Measurements from ENCODE around the gene CLASRP.

The CLASRP gene

DNA sequence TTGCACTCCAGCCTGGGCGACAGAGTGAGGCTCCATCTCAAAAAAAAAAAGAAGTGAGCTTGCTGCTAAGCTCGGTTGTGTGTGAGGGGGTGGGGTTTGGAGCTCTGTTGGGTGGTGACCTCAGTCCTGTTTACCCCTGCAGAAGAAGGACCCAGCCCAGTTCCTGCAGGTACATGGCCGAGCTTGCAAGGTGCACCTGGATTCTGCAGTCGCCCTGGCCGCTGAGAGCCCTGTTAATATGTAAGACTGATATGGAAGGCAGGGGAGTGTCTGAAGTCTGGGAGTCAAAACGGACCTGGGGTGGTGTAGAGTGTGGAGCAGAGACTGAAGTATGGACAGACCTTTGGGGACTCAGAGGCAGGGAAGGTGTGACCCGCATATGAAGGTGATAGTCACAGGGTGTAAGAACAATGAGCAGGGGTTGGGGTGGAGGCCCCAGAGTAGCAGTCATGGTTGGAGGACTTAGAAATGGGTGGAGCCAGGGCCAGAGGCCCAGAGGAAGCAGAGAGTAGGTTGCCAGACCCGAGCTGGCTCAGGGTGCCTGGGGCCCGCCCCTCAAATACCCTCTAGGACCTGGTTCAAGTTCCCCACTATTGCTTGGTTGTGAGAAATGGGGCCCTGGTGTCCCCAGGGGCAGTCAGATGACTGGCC is 13.2 kb downstream of the CLASRP start:
- TF ChIP-seq, protein P1, sequence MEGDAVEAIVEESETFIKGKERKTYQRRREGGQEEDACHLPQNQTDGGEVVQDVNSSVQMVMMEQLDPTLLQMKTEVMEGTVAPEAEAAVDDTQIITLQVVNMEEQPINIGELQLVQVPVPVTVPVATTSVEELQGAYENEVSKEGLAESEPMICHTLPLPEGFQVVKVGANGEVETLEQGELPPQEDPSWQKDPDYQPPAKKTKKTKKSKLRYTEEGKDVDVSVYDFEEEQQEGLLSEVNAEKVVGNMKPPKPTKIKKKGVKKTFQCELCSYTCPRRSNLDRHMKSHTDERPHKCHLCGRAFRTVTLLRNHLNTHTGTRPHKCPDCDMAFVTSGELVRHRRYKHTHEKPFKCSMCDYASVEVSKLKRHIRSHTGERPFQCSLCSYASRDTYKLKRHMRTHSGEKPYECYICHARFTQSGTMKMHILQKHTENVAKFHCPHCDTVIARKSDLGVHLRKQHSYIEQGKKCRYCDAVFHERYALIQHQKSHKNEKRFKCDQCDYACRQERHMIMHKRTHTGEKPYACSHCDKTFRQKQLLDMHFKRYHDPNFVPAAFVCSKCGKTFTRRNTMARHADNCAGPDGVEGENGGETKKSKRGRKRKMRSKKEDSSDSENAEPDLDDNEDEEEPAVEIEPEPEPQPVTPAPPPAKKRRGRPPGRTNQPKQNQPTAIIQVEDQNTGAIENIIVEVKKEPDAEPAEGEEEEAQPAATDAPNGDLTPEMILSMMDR (IDR thresholded peaks at IDR 0.05; ENCODE audit: borderline replicate concordance, insufficient read depth, low read depth, low read length), result no peak
- no peak overlapping the region for H3K4me3 ChIP-seq (ENCODE audit: low read depth, low read length)

DNA sequence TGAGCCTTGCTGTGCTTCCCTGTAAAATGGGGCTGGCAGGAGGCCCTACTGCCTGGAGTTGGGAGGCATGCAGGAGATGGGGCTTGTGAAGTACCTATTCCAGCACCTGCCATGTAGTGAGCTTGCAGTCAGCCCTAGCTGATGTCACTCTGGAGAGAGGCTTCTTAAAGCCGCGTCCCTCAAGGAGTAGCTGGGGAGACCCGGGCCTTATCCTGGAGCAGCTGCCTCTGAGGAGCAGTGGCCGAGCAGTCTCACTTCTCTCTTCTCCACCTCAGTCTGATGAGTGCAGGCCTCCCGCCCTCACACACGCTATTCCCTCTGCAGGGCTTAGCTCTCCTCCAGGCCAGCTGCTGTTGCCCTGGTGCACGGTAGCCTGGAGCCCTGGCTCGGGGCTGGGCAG is 18.0 kb downstream of the CLASRP start:
- TF ChIP-seq, protein P1 (IDR thresholded peaks at IDR 0.05; ENCODE audit: borderline replicate concordance, insufficient read depth, low read depth, low read length), result no peak
- no peak overlapping the region for H3K4me3 ChIP-seq (ENCODE audit: low read depth, low read length)

DNA sequence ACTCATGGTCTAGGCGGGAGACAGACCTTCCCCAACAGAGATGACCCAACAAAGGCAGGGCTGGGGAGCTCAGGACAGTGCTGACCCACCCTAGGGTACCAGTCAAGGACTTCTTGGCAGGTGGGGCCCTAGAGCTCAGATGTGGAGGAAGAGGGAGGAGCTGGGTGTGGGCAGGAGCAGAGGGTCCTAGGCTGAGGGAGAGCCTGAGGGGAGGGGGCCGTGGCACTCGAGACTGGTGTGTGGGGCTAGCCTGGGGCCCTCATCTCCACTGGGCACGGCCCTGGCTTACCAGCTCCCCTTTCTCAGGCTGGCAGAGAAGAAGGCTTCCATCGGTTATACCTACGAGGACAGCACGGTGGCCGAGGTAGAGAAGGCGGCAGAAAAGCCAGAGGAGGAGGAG is 18.6 kb downstream of the CLASRP start:
- TF ChIP-seq, protein P1 (IDR thresholded peaks at IDR 0.05; ENCODE audit: borderline replicate concordance, insufficient read depth, low read depth, low read length), result no peak
- H3K4me3 ChIP-seq (ENCODE audit: low read depth, low read length), result no peak overlapping the region

DNA sequence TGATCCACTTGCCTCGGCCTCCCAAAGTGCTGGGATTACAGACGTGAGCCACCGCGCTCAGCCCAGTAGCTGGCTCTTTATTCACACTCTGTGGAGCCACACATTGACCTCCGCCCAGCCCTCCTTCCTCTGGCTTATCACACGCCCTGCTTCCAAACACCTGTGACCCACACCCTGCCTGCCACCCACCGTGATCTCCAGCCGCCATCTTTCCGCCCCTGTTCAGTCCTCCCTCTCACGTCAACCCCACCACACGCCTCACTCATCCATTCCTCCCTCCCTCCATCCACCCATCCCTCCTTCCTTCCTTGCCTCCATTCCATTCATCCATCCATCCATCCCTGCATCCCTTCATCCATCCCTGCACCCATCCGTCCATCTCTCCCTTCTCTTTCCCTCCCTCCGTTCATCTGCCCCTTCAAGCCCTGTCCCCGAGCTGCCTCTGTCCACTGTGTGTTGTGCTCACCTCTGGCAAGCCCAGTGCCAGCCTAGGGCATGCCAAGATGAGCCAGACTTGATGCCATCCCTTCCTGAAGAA is 19.8 kb downstream of the CLASRP start:
- no peak overlapping the region for H3K4me3 ChIP-seq (ENCODE audit: low read depth, low read length)
- TF ChIP-seq, protein P1 (IDR thresholded peaks at IDR 0.05; ENCODE audit: borderline replicate concordance, insufficient read depth, low read depth, low read length), result no peak

DNA sequence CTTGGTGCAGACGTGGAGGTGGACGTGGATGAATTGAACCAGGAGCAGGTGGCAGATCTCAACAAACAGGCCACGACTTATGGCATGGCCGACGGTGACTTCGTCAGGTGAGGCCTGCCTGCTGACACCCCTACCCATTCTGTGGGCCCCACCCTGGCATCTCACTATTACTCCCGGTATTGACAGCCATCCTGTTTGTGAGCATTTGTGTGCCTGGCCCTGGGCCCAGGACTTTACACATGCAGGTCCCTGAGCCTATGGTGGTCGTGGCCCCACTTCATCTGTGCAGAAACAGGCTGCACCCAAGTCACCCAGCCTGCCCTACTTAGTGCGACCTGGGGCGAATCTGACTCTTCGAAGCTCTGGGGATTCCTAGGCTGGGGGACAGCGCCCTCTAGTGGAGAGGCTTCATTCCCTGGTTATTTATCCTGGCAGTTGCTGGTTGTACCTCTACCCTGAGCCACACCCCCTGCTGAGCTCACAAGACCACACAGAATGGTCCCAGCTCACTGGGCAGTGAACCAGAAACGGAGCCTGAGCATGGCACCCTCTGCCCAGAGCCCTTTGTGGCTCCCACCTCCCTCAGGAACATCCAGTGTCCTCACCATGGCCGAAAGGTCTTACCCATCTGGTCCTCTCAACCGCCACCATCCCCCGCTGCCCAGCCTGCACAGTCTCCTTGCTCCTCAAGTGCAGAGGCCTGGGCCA is 20.6 kb downstream of the CLASRP start:
- H3K4me3 ChIP-seq (ENCODE audit: low read depth, low read length), result no peak overlapping the region
- TF ChIP-seq, protein P1 (IDR thresholded peaks at IDR 0.05; ENCODE audit: borderline replicate concordance, insufficient read depth, low read depth, low read length), result peak; percentile 89

DNA sequence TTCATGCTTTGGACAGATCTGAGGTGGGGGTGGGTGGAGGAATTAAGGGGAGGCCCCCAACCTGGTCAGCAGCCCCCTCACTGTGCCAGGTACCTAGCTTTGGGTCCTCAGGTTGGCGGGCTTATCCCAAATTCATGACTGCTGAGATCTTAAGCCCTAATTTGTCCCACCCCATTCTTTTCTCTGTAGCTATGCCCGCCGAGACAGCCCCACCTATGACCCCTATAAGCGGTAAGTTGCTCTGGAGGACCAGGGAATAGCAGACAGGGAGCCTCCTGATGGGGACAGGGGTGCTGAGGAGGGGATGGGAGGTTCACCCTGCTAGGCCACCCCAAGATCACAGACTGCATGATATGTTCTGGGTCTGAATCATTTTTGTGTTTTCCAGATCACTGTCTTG is 23.1 kb downstream of the CLASRP start:
- TF ChIP-seq, protein P1 (IDR thresholded peaks at IDR 0.05; ENCODE audit: borderline replicate concordance, insufficient read depth, low read depth, low read length), result no peak
- no peak overlapping the region for H3K4me3 ChIP-seq (ENCODE audit: low read depth, low read length)

Data from GM12875 (cell line).